Bronchial epithelial cell (primary cell): ENCODE results near the gene MPRIP. TPM values are rescaled to one million over a fixed set of nuclear protein-coding genes. Genes with fewer than 3 reads are reported as not detected.

Experiments used
- DNase-seq: peaks from one replicate; pipeline ENCODE4 v3.0.0-alpha.2; 2010; ENCODE audit warnings: low read depth
- FAIRE-seq: peaks from 2 replicates; lab custom pipeline; 2011; peaks lifted over from hg19 to GRCh38; lab: Jason Lieb, UNC
- H3K27me3 ChIP-seq: 2 replicates; pipeline ENCODE4 v1.5.1; 2011; ENCODE audit warnings: low read length; ENCODE audit not compliant: control insufficient read depth, insufficient read depth
- H3K36me3 ChIP-seq: 2 replicates; pipeline ENCODE4 v1.5.1; 2011; ENCODE audit warnings: low read length; ENCODE audit not compliant: control insufficient read depth, insufficient read depth
- H3K4me3 ChIP-seq: 2 replicates; pipeline ENCODE4 v1.5.1; 2011; ENCODE audit warnings: mild to moderate bottlenecking, low read depth, low read length, control low read depth
- CTCF ChIP-seq: IDR thresholded peaks from 2 replicates; pipeline ENCODE4 v1.5.1; 2011; ENCODE audit warnings: mild to moderate bottlenecking, moderate library complexity, low read length, control low read depth, inconsistent platforms; ENCODE audit not compliant: insufficient read depth, severe bottlenecking
- total RNA-seq: library from RNA; depleted of rRNA; stranded (reverse); fragments of >200 nt; gene quantifications from 2 replicates; pipeline ENCODE4 v1.2.1, GENCODE V29; 2014

The MPRIP gene
- total RNA-seq, 1 donor from 2014 or later, result 183 TPM

GRCh38 chr17:17122781-17123483, 80.7 kb downstream of the MPRIP start:
- Histone ChIP-seq H3K36me3 (peaks cover 7% of the 10 kb centered on the region), H3K27me3 (no peaks in the 10 kb centered on the region), H3K4me3 (no peak overlapping the region)
- DNase-seq (no peak), FAIRE-seq (no peak)
- TF ChIP-seq CTCF, result no peak

GRCh38 chr17:17124341-17124740, 82.1 kb downstream of the MPRIP start:
- no peak for TF ChIP-seq CTCF
- peak; percentile 47 for FAIRE-seq
- H3K4me3 ChIP-seq, result no peak overlapping the region
- no peak for DNase-seq
- H3K36me3 ChIP-seq, result peaks cover 11% of the 10 kb centered on the region
- no peaks in the 10 kb centered on the region for H3K27me3 ChIP-seq

- FAIRE-seq, result peak; percentile 55
- Histone ChIP-seq H3K4me3 (no peak overlapping the region), H3K27me3 (no peaks in the 10 kb centered on the region), H3K36me3 (peaks cover 15% of the 10 kb centered on the region)
- no peak for TF ChIP-seq CTCF
- no peak for DNase-seq
Observed at GRCh38 chr17:17125136-17126084, 83.2 kb downstream of the MPRIP start.

GRCh38 chr17:17126131-17127110, 84.2 kb downstream of the MPRIP start:
- TF ChIP-seq CTCF, result no peak
- no peak overlapping the region for H3K4me3 ChIP-seq
- DNase-seq, result no peak
- H3K36me3 ChIP-seq, result peaks cover 23% of the 10 kb centered on the region
- peak; percentile 66 for FAIRE-seq
- no peaks in the 10 kb centered on the region for H3K27me3 ChIP-seq

GRCh38 chr17:17127156-17127555, 84.9 kb downstream of the MPRIP start:
- no peak for DNase-seq
- no peak for TF ChIP-seq CTCF
- no peak for FAIRE-seq
- no peaks in the 10 kb centered on the region for H3K27me3 ChIP-seq
- H3K36me3 ChIP-seq, result peaks cover 28% of the 10 kb centered on the region
- no peak overlapping the region for H3K4me3 ChIP-seq
